GM15510 (cell line): ENCODE measurements around the gene RPP25L.

Experiments used
- POLR2A ChIP-seq: IDR thresholded peaks from 3 replicates; pipeline ENCODE4 v1.6.1; 2011; ENCODE audit warnings: borderline replicate concordance; ENCODE audit not compliant: insufficient read length; ENCODE audit errors: extremely low read depth

The RPP25L gene

GRCh38 chr9:34560599-34561214, 51.2 kb downstream of the RPP25L start:
- TF ChIP-seq POLR2A = no peak
